Thyroid gland (tissue), 4 donors: ENCODE data around the gene IVD.

ENCODE experiments used
- CTCF ChIP-seq, 6 experiments: fragments of 200-600 bp in 3 of 6; fragments of 450-650 bp in 3 of 6; sonication (generic) in 3 of 6; IDR thresholded peaks; one replicate each; pipeline ENCODE4 v1.5.1; 2016 to 2019; ENCODE audit warnings: antibody characterized with exemption in 6 of 6, mild to moderate bottlenecking in 2 of 6, inconsistent platforms in 1 of 6, moderate library complexity in 1 of 6
- POLR2A ChIP-seq, 2 donors: fragments of 450-650 bp; IDR thresholded peaks; one replicate each; pipeline ENCODE4 v1.6.1; 2017; ENCODE audit warnings: antibody characterized with exemption in 2 of 2, mild to moderate bottlenecking in 2 of 2, moderate library complexity in 1 of 2

- no peak for TF ChIP-seq CTCF (IDR thresholded peaks at IDR 0.05)
- TF ChIP-seq POLR2A (IDR thresholded peaks at IDR 0.05), result no peak
Measured at GRCh38 chr15:40450047-40450446, 44.5 kb downstream of the IVD start.
